NAMALWA (cell line): ENCODE measurements around the gene SPATA2L.

Experiments used
- DNase-seq: peaks from one replicate; pipeline ENCODE4 v3.0.0-alpha.2; 2015; ENCODE audit warnings: low spot score

Gene SPATA2L

GRCh38 chr16:89727406-89728120, 26.1 kb upstream of the SPATA2L start:
- DNase-seq, result no peak

GRCh38 chr16:89723279-89724250, 22.1 kb upstream of the SPATA2L start:
- no peak for DNase-seq

- DNase-seq, result no peak
These were observed 21.1 kb upstream of the SPATA2L start for GRCh38 chr16:89722392-89723278.

GRCh38 chr16:89721546-89722391, 20.3 kb upstream of the SPATA2L start:
- peak; percentile 79 for DNase-seq

- DNase-seq, result peak; percentile 83
These were observed 19.5 kb upstream of the SPATA2L start, which contains the start of the genes VPS9D1 and ZNF276 for GRCh38 chr16:89720813-89721545. Gene VPS9D1, minus strand, starts transcription at chr16:89720898. Its CDS starts 37 bp downstream, at chr16:89720861. Gene ZNF276, plus strand, starts transcription at chr16:89721537. Its CDS starts 104 bp downstream, at chr16:89721641.

- DNase-seq, result no peak
These were observed 19.0 kb upstream of the SPATA2L start for GRCh38 chr16:89720551-89720812.

- no peak for DNase-seq
These were observed 16.4 kb upstream of the SPATA2L start for GRCh38 chr16:89717688-89718505.

- no peak for DNase-seq
These were observed 15.6 kb upstream of the SPATA2L start for GRCh38 chr16:89716916-89717687.

GRCh38 chr16:89716493-89716892, 15.0 kb upstream of the SPATA2L start:
- no peak for DNase-seq

GRCh38 chr16:89712274-89712781, 10.8 kb upstream of the SPATA2L start:
- no peak for DNase-seq

GRCh38 chr16:89711601-89712273, 10.2 kb upstream of the SPATA2L start:
- DNase-seq, result peak; percentile 87

- no peak for DNase-seq
These were observed 9.4 kb upstream of the SPATA2L start for GRCh38 chr16:89710709-89711564.

- DNase-seq, result no peak
These were observed 8.4 kb upstream of the SPATA2L start for GRCh38 chr16:89709716-89710432.

- DNase-seq, result no peak
These were observed 7.7 kb upstream of the SPATA2L start for GRCh38 chr16:89709166-89709565.

- no peak for DNase-seq
These were observed 7.0 kb upstream of the SPATA2L start for GRCh38 chr16:89708481-89708931.

- no peak for DNase-seq
These were observed 6.2 kb upstream of the SPATA2L start for GRCh38 chr16:89707695-89708094.
